MV-4-11 (cell line): Measurements from ENCODE around the gene DDX11.
"Not testable (repeated sequence)": the region's sequence is repeated elsewhere in the genome, so short reads cannot be mapped to it uniquely, and the experiment has no call there.

ENCODE experiments used
- DNase-seq: peaks from one replicate; lab custom pipeline; 2025; lab: John Stamatoyannopoulos, UW

Gene DDX11

DNA sequence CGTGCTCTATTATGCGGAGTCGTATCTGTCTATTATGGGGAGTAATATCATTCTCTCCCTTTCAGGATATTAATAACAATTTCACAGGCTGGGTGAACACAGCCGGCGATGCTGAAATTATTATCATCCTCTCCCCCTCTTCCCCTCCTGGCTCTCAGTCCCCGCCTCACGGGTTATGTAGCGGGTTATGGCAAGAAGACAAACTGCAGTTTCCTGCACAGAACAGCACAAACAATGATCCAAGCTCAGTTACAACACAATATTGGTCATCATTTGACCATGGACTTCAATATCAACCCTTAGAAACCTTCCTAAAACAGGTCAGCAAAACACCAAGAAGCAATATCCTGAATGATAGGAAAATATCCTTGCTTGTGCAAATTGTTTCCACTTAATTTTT, 50.5 kb downstream of the DDX11 start:
- not testable (repeated sequence) for DNase-seq

DNA sequence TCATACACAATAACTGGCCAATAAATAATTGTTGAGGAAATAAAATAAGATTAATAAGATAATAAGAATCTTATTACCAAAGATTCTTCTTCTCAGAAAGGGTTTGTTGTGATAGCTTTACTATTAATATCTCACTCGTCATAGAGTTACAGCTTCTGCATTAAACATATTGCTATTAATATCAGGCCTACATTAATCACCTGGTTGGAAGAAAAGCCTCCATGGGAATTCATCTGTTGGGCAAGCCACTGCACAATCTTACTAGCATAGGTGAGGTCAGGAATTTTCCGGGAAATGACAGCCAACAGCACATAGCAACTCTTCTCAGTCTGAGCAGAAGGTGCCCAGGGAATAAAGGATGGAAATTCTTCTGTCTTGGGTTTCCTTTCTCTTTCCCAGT, 51.5 kb downstream of the DDX11 start:
- DNase-seq, result not testable (repeated sequence)

DNA sequence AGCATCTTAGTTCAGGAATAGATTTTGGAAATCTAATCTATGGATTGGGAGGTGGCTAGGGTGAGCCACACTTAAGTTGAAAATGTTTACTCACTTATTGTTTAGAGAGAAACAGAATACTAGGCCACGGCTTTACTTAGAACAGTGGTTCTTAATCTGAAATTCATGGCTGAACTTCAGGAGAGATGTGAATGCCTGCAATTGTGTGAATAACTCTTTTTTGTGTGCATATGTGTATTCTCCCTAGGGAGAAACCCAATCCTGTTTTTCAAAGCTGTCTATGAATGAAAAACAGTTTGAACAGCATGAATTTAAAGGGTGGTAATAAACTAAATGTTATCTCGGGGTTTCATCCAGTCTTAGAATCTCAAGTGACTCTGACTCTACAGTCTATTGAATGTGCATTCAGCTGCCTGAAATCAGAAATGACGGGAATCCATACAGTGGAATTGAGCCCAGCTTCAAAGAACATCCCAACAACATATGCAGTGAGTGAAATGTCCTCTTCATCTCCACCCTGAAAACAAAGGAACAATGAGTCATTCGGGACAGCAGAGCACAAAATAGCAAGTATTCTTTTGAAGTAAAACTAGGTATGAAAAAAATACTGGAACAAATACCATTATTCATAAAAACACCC, 53.7 kb downstream of the DDX11 start:
- DNase-seq, result not testable (repeated sequence)

DNA sequence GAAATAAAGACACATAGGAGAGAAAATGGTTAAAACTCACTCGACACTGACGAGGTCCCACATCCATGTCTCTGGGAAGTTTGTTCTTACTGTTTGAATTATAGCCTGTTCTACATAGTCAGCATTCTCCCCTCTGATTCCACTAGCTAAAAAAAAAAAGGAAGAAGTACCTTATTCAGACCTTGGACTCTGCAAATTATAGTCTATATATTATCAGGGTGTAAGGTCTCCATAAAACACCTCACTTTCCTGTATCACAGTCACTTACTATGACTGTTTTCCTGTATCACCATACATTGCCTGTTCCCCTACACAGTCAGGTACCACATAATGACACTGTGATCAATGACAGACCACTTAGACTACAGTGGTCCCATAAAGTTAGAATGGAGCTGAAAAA, 62.9 kb downstream of the DDX11 start:
- not testable (repeated sequence) for DNase-seq

DNA sequence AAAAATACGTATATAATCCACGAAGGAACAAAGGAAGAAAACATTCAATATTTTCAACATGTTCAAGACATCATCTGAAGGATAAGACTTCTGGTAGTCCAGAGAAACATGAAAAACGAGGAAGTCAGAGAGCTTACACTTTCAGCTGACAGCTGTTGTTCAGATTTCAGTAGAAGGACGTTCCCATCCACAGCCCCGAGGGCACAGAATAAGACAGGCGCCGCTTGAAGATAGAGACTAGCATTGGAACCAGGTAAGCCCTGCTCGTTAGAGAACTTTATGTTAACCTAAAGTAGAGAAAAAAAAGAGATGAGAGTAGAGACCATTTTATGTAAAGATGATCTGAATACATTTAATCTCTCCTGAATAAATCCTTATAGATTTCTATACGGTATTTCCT, 71.1 kb downstream of the DDX11 start:
- DNase-seq, result not testable (repeated sequence)

DNA sequence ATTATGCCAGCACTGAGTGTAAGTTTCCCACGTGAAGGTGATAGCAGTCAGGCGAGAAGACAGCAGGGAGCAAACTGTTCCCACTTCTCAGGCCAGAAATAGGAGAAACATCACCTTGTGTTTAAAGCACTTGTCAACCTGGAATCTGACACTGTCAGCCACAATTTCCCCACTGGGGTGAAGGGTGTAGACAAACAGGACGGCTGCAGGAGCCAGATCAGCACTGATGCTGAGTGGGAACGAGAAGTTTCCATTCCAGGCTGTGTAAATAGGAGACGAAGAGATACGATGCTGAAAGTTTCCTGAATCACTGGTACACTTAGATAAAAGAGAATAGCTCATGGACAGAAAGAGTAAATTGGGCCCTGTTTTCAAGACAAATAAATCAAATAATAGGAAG, 71.6 kb downstream of the DDX11 start:
- DNase-seq, result not testable (repeated sequence)

DNA sequence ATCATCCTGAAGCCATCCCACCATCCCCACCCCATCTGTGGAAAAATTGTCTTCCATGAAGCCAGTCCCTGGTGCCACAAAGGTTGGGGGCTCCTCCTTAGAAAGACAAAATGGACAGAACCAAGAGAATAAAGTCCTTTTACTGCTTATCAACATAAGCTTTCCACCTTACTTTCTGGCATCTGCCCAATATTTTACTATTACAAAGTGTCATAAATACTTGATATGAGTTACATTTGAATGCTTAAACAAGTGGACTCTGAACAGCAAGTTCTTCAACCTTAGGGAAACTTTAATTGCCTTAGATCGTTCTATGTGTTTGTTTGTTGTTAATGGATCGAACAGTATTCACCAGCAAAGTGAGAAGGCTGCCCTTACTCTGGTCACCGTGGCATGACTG, 73.8 kb downstream of the DDX11 start:
- DNase-seq, result not testable (repeated sequence)

DNA sequence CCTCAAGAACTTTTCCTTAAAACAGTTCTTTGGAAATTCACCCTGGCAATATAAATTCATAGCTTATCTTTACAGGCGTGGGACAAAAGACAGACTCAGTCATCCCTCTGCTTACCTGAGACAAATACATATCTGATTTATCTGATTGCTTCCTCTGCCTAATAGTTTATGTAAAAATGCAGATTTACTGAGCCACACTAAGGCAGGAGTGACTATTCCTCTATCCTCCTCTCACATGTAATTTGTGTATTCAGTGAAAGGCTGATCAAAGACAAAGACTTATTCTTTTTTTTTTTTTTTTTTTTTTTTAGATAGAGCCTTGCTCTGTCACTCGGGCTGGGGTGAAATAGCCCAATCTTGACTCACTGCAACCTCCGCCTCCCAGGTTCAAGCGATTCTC, 77.1 kb downstream of the DDX11 start:
- not testable (repeated sequence) for DNase-seq
